Heart left ventricle (tissue), 13 donors: ENCODE results near the gene PFKP.

Source experiments
- POLR2A ChIP-seq, 2 donors: fragments of 450-650 bp; IDR thresholded peaks; one replicate each; pipeline ENCODE4 v1.6.1; 2017; ENCODE audit warnings: antibody characterized with exemption in 2 of 2, mild to moderate bottlenecking in 2 of 2, moderate library complexity in 2 of 2
- TF ChIP-seq, protein P1 (sequence below), 12 donors: fragments of 200-600 bp; sonication (generic) in 4 of 12; IDR thresholded peaks; one replicate each; pipeline versions ENCODE4 v1.5.0 to v1.8.0; 2018 to 2022; ENCODE audit warnings: antibody characterized with exemption in 12 of 12, mild to moderate bottlenecking in 5 of 12
- donor health status: ischemic (EF 13 %, LVEDD 7.1; RV severe dilation, severe dysfunction).
- donor health status: DM: no; HTN: yes; CAD: no.
- donor health status: DM: no; HTN: no; CAD: no.
- donor health status: ischemic (EF 25% LVEDD 6.9; RV normal size, moderate dysfunction).
- donor health status: ischemic (EF 25% LVEDD 5.7; RV mildly dilated, moderate dysfunction).
- donor health status: ischemic (EF 35%, LVEDD 5.7; RV mildly dilated, moderate dysfunction).
- donor health status: nonischemic (EF 11% LVEDD 7.7; RV severe dilation, severe dysfunction).
- donor health status: DM: yes; HTN: yes; CAD: no.
- donor health status: PGD.
- donor health status: ischemic (EF 29% LVEDD 5.4; RV normal size, mild dysfunction).
- donor health status: nonischemic (EF 23%, LVEDD 6.1; RV moderate dilation, normal function).

DNA sequence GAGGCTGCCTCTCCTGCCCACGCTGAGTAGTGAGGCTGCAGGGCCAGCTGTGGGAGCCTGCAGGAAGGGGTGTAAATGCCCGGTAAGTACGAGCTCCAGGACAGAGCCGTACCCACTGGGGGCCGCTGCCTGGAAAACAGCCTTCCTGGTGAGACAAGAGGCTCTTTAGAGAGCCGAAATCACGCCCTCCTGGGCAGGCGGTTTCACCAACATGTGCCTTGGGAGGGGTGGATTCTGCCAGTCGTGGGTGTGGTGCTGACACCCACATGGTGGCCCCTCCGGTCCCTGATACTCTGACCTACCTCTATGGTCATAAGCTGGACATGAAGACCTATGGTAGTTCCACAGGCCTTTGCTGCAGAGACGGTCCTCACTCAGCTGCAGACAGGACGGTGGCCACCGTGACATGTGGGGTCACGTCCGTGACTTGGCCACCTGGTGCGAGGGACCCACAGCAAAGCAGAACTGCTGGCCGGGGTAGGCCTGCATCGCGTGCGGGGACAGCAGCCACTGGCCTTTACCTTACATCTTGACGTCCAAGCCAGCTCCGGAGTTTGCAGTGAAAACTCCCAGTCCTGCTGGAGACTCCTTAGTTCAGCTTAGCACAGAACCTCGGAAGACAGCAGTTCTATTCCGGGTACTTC is 58.3 kb downstream of the PFKP start:
- TF ChIP-seq, protein P1, sequence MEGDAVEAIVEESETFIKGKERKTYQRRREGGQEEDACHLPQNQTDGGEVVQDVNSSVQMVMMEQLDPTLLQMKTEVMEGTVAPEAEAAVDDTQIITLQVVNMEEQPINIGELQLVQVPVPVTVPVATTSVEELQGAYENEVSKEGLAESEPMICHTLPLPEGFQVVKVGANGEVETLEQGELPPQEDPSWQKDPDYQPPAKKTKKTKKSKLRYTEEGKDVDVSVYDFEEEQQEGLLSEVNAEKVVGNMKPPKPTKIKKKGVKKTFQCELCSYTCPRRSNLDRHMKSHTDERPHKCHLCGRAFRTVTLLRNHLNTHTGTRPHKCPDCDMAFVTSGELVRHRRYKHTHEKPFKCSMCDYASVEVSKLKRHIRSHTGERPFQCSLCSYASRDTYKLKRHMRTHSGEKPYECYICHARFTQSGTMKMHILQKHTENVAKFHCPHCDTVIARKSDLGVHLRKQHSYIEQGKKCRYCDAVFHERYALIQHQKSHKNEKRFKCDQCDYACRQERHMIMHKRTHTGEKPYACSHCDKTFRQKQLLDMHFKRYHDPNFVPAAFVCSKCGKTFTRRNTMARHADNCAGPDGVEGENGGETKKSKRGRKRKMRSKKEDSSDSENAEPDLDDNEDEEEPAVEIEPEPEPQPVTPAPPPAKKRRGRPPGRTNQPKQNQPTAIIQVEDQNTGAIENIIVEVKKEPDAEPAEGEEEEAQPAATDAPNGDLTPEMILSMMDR (IDR thresholded peaks at IDR 0.05), result no peak
- no peak for TF ChIP-seq POLR2A (IDR thresholded peaks at IDR 0.05)
